Measurements from ENCODE around the gene ADCY5.
"Not testable (repeated sequence)": the region's sequence is repeated elsewhere in the genome, so short reads cannot be mapped to it uniquely, and the experiment has no call there.

The ADCY5 gene

DNA sequence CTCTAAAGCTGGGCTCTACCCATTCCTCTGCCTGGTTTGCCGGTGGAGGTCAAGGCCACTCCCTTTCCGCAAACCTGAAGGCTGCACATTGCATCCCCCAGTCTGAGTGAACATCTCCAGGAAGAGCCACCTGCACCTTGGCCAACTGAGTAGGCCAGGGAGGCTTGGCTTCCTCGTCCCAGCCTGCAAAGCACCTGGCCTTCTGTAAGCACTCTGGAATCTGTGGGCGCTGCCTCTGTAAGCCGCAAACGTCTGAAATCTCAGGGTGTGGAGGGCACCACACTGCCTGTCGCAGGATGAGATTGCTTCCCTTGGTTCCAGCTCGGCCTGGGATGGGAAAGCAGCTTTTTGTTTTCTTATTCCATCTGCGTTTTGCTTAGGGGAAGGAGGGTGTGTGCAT, 165.8 kb downstream of the ADCY5 start:
- no peak for DNase-seq

DNA sequence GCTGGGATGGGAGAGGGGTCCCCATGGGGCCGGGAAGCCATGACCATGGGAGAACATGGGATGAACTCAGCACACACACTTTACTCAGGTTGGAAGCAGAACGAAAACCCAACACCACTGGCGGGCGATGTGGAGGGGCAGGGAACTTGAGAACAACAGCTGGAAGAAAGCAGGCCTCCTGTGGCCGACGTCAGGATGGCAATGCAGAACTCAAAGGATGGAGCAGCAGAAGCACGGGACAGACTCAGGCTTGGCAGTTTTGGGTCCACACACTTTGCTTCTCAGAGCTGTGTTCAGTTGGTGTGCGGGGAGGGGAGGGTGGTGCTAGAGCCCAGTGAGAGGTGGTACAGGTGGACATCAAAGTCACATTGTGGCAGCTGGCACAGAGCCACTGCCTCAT, 166.4 kb downstream of the ADCY5 start:
- DNase-seq = no peak

DNA sequence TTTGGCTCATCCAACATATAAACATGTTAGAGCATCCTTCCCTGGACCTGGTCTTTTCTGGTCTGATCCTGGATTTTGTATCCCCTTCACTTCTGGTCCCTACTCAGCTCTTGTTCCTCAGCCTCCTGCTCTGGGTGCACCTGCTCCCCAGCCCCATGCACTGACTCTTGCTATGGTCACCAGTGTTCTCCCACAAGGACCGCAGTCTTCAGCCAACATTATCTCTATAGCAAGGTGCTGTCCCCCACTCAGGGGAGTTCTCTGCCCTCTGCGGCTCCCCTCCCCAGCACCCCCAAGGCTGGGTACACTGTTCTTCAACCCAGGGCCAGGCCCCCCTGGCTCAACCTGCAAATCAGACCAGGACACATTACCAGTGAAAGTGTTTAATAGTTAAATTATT, 167.0 kb downstream of the ADCY5 start:
- DNase-seq = no peak

DNA sequence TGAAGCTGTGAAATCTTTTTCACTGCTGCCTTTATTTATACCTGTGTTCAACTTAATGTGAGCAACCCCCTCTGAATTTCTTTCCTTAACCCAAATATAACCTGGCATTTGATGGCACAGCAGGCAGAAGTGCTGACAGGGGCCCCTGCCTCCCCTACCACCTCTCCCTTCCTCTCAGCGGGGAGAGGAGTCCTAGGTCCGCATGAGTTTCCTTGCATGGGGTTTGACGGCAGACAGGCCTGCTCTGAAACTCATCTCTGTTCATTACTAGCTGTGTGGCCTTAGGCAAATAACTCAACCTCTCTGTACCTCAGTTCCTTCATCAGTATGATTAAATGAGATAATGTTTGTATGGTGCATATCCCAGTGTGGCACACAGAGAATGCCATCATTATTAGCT, 167.5 kb downstream of the ADCY5 start:
- DNase-seq = no peak

GRCh38 chr3:123279121-123279520, 169.8 kb downstream of the ADCY5 start:
- DNase-seq = no peak

DNA sequence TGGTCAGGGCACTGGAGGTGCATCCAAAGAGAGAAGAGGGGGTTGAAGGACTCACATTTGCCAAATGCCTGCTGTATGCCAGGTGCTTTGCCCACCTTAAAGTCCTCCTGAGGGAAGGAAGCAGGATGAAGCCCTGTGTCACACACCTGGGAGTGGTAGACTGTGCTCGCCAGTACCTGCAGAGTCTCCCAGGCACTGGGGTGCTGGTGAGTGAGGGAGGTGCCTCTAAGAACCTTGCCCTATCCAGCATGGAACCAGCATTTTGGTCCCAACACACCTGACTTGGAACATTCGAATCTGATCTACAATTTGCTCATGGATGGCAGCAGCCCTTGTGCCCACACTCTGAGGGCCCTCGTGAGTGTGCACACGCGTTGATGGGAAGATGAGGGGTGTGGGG, 170.4 kb downstream of the ADCY5 start:
- DNase-seq = no peak

- DNase-seq = peak in 1 of 2 donors; percentile 10
Measured at GRCh38 chr3:123277106-123277505, 171.8 kb downstream of the ADCY5 start.

DNA sequence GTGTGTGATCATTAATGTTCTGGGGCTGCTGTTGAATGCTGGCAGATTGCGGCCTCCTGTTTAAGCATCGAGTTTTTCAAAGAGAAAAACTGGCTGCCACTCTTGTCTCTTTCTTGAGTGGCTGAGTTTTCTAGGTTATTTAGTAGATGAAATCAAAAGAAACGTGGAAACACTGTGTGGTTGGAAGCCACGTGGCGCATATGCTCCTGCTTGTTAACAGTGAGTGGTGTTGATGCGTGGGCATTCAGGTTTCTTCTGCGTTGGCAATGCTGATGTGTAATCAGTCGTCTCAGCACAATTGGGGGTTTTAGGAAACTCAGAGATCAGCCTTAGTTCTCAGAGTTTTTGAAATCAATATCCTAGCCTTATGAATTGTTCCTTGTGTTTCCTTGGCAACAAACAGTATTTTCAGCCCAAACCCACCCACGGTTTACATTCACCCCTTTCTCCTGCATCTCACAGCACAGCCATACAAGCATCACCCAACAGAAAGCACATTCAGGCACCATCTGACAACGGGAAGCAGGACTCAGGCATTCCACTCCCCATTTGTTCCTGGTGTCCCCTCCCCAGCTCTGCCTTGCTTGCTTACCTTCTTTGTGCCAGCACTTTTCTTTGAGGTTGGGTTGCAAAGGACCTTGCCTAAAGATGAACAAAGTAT, 172.4 kb downstream of the ADCY5 start:
- DNase-seq = no peak

GRCh38 chr3:123275691-123276090, 173.2 kb downstream of the ADCY5 start:
- no peak for DNase-seq

DNA sequence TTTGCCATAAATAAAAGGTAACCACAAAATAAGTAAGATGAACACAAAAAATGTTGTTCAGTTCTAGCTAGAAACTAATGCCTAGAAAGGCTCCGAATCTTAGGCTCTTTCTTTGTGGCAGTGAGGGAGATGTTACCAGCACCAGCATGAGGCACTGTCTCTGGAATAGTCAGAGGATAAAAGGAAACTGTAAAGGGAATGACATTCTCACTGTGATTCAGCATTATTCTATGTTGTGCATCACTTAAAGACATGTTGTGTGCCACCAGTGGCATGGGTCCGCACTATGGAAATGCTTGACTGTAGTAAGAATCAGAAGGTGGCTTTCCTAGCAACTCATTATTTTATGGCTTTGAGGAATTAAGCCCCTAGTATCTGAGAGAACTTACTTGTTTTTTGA, 176.3 kb downstream of the ADCY5 start:
- DNase-seq = no peak

DNA sequence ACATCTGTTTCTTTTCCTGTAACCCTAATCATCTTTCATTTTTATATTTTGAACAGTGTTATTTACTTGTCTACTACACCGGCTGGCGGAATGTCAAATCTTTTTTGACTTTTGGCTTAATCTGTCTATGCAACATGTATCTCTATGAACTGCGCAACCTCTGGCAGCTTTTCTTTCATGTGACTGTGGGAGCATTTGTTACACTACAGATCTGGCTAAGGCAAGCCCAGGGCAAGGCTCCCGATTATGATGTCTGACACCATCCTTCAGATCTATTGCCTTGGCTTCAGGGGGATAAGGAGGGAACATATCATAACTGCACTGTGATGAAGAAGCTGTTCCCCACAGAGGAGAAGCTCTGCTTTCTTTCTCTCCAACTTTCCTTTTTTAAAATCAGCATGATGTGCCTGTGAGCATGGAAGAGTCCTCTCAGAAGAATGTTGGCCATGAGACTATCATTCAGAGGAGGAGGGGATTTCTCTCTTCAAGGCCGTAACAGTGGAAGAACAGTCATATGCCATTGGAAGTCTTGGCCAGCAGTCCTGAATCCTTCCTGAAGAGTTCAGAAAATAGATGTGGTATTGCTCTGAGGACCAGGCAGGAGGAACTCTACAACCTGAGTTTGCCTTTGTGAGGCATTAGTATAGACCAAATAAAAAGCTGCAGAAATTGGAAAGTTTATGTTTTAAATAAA, 177.3 kb downstream of the ADCY5 start:
- no peak for DNase-seq

GRCh38 chr3:123270818-123271217, 178.1 kb downstream of the ADCY5 start:
- no peak for DNase-seq

GRCh38 chr3:123267821-123268220, 181.1 kb downstream of the ADCY5 start:
- DNase-seq = no peak

GRCh38 chr3:123263941-123264340, 184.9 kb downstream of the ADCY5 start:
- no peak for DNase-seq

DNA sequence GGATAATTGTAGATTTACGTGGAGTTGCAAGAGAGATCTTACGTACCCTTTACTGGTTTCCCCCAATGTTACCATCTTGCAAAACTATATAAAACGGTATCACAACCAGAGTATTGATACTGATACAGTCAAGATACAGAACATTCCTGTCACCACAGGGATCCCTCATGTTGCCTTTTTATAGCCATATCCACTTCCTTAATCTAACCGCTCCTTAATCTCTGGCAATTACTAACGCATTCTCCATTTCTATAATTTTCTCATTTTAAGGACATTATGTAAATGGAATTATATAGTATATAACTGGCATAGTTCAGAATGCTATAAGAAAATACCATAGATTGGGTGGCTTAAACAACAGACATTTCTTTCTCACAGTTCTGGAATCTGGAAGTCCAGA, 186.0 kb downstream of the ADCY5 start:
- DNase-seq = no peak

DNA sequence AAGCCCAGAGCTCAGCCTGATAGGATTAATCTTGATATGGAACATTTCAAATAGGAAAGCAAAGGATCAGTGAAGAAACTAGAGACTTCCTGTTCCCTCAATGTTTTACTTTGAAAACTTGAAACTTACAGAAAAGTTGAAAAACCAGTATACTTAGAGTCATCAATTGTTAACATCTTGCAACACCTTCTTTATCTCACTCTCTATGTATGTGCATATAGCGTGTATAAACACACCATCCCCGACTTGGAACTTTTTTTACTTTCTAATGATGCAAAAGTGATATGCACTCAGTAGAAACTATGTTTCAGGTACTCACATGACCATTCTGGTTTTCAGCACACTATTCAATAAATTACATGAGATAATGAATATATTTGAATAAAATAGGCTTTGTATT, 186.7 kb downstream of the ADCY5 start:
- no peak for DNase-seq

DNA sequence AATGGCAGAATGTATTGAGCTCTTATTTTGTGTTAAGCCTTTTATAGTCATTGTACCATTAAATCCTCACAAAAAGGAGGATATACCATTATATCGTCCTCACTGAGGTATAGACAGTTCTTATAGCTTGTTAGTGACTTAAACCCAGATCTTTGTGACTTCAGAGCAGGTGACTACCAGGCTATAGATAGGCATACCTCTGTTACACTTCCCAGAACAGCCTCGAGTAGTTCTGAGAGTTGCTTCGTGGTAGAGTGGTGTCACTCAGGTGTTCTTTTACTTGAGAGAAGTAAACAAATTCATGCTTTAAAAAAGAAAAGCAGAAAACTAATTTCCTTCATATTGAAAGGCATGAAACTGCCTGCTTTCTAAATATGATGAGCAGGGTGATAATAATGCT, 187.2 kb downstream of the ADCY5 start:
- no peak for DNase-seq

DNA sequence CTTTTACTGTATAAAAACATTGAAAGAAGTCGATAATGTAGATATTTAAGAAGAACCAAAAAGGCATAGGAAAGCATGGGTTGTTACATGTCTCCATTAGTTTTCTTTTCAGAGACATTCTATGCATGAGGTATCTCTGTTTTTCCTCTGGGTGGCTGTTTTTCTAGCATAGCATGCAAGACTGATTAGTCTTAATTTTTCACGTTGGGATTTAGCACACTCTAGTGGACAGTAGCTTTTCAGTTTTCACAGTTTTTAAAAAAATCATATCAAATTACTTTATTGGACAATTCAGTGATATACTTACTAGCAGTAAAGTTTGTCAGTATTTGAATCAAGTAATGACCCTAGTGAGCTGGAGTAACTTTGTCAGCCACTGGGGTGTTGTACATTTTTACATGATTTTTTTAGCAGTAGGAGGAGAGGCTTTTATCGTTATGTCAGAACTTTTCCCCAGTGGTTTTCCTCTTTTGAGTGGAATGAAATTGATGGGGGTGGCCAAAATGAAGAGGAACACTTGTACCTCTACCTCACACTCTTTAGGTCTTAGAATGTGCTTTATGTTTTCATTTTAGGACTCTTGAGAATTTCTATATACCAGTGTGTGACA, 190.0 kb downstream of the ADCY5 start:
- peak in 1 of 2 donors; percentile 65 for DNase-seq

DNA sequence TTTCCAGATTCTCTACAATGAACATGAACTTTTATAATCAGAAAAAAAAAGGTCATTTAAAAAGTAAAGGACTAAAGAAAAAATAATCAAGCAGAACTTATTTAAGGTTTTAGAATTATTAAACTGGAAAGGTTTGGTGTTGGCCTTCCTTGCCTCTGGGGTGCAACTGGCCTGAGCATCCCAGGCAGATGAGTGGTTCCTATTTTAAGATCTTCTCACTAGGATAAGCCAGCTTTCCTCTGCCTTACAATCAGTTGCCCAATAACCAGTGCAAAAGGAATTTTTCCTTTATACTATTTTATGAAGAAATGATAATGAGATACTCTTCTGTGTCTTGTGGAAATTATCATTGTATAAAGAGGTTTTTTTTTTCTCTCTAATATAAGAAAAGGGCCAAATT, 190.5 kb downstream of the ADCY5 start:
- DNase-seq = no peak

- no peak for DNase-seq
Measured at GRCh38 chr3:123256256-123256655, 192.6 kb downstream of the ADCY5 start.

DNA sequence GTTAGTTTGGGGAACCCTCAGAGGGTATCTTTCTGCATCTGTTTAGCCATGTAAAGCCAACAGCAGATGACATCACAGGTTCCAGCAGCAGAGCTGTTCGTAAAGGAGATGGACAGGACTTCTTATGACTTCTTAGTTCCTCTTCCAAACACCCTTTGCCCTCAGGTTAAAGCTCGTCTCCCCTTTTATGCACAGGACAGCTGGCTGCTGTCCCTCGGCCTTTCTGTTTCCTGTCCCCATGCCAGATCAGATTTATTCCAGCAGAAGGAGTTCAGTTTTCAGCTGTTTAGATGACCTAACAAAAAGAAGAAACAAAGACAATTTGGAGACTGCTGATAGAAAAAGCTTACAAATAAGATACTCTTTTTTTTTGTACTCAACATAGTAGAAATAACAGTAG, 202.0 kb downstream of the ADCY5 start:
- DNase-seq = no peak

- no peak for DNase-seq
Measured at GRCh38 chr3:123244128-123244527, 204.8 kb downstream of the ADCY5 start.

DNA sequence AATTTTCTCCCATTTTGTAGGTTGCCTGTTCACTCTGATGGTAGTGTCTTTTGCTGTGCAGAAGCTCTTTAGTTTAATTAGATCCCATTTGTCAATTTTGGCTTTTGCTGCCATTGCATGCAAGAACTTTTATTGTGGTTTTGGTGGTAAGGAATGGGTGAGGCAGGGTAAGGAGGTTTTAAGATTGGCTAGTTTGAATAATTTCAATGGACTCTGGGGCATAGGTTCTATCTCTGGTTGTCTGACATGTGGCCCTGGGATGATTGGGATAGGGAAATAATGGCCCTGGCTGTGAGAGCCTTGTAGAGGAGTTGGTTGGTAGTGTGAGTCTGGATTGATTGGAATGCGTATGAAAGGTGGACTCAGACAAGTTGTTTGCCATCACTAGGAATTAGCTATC, 209.1 kb downstream of the ADCY5 start:
- DNase-seq = no peak

GRCh38 chr3:123239186-123239585, 209.7 kb downstream of the ADCY5 start:
- DNase-seq = not testable (repeated sequence)
